WTC11 (cell line): ENCODE measurements around the gene ZNF579.

Experiments
- GABPB1 ChIP-seq: sonication (generic); formaldehyde crosslinking; IDR thresholded peaks from 2 replicates; pipeline ENCODE4 v1.8.1; 2023; ENCODE audit warnings: mild to moderate bottlenecking, missing genetic modification reagents
- JUN ChIP-seq: sonication (generic); formaldehyde crosslinking; IDR thresholded peaks from 2 replicates; pipeline ENCODE4 v1.8.0; 2023; ENCODE audit warnings: mild to moderate bottlenecking, missing genetic modification reagents
- NFYB ChIP-seq: sonication (generic); formaldehyde crosslinking; conservative IDR thresholded peaks from 2 replicates; pipeline ENCODE4 v1.8.0; 2022; ENCODE audit warnings: low read depth, missing genetic modification reagents
- ZNF263 ChIP-seq: sonication (generic); formaldehyde crosslinking; IDR thresholded peaks from 2 replicates; pipeline ENCODE4 v1.8.1; 2022; ENCODE audit warnings: low read depth, mild to moderate bottlenecking, moderate library complexity, missing genetic modification reagents
- TF ChIP-seq, protein P1 (sequence below): fragments of 200-600 bp; IDR thresholded peaks from 2 replicates; pipeline ENCODE4 v1.8.0; 2022; ENCODE audit warnings: antibody characterized with exemption
- TF ChIP-seq, protein P2 (sequence below): sonication (generic); formaldehyde crosslinking; IDR thresholded peaks from 2 replicates; pipeline ENCODE4 v1.8.1; 2023; ENCODE audit warnings: mild to moderate bottlenecking, missing genetic modification reagents, moderate library complexity
- TF ChIP-seq, protein P3 (sequence below): sonication (generic); formaldehyde crosslinking; IDR thresholded peaks from 2 replicates; pipeline ENCODE4 v1.8.0; 2022; ENCODE audit warnings: mild to moderate bottlenecking, missing genetic modification reagents
- TF ChIP-seq, protein P4 (sequence below): sonication (generic); formaldehyde crosslinking; IDR thresholded peaks from 2 replicates; pipeline ENCODE4 v1.8.1; 2022; ENCODE audit warnings: low read depth, mild to moderate bottlenecking, moderate library complexity, missing genetic modification reagents, borderline replicate concordance

DNA sequence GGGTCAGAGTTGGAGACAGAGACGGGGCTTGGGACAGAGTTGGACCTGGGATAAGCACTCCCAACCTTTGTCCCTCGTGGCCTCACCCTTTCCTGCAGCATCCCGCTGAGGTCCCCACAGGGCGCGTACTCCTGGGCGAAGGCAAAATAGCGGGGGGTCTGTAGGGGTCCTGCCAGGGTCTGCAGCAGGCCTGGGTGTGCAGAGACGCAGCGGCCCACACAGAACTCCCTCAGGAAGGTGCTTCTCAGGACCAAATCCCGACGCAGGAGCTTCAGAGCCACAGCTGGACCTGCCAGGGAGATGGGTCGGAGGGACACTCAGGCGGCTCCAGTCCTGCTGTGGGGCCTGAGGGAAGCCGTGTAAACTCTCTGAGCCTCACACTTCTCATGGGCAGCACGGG, 36.6 kb downstream of the ZNF579 start:
- TF ChIP-seq, protein P1, sequence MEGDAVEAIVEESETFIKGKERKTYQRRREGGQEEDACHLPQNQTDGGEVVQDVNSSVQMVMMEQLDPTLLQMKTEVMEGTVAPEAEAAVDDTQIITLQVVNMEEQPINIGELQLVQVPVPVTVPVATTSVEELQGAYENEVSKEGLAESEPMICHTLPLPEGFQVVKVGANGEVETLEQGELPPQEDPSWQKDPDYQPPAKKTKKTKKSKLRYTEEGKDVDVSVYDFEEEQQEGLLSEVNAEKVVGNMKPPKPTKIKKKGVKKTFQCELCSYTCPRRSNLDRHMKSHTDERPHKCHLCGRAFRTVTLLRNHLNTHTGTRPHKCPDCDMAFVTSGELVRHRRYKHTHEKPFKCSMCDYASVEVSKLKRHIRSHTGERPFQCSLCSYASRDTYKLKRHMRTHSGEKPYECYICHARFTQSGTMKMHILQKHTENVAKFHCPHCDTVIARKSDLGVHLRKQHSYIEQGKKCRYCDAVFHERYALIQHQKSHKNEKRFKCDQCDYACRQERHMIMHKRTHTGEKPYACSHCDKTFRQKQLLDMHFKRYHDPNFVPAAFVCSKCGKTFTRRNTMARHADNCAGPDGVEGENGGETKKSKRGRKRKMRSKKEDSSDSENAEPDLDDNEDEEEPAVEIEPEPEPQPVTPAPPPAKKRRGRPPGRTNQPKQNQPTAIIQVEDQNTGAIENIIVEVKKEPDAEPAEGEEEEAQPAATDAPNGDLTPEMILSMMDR, result no peak
- TF ChIP-seq JUN (CRISPR knock-in tag) (no peak), NFYB (CRISPR knock-in tag) (no peak), ZNF263 (CRISPR knock-in tag) (no peak), GABPB1 (CRISPR knock-in tag) (no peak)
- TF ChIP-seq, protein P2, sequence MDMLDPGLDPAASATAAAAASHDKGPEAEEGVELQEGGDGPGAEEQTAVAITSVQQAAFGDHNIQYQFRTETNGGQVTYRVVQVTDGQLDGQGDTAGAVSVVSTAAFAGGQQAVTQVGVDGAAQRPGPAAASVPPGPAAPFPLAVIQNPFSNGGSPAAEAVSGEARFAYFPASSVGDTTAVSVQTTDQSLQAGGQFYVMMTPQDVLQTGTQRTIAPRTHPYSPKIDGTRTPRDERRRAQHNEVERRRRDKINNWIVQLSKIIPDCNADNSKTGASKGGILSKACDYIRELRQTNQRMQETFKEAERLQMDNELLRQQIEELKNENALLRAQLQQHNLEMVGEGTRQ (CRISPR knock-in tag), result no peak
- TF ChIP-seq, protein P3, sequence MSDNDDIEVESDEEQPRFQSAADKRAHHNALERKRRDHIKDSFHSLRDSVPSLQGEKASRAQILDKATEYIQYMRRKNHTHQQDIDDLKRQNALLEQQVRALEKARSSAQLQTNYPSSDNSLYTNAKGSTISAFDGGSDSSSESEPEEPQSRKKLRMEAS (CRISPR knock-in tag), result no peak
- TF ChIP-seq, protein P4, sequence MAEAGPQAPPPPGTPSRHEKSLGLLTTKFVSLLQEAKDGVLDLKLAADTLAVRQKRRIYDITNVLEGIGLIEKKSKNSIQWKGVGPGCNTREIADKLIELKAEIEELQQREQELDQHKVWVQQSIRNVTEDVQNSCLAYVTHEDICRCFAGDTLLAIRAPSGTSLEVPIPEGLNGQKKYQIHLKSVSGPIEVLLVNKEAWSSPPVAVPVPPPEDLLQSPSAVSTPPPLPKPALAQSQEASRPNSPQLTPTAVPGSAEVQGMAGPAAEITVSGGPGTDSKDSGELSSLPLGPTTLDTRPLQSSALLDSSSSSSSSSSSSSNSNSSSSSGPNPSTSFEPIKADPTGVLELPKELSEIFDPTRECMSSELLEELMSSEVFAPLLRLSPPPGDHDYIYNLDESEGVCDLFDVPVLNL (CRISPR knock-in tag), result no peak
